HG03439 (cell line): ENCODE measurements around the gene GAL3ST3.
A peak's percentile ranks its signal among the peaks of the same experiment; 100 is the strongest.
"Not testable (repeated sequence)": the region's sequence is repeated elsewhere in the genome, so short reads cannot be mapped to it uniquely, and the experiment has no call there.

Experiments
- ATAC-seq: cut with Tn5 transposase; IDR thresholded peaks from one replicate; pipeline ENCODE4 v1.9.1; 2021; ENCODE audit warnings: mild to moderate bottlenecking, moderate library complexity; ENCODE audit not compliant: unreplicated experiment

GAL3ST3 gene, protein sequence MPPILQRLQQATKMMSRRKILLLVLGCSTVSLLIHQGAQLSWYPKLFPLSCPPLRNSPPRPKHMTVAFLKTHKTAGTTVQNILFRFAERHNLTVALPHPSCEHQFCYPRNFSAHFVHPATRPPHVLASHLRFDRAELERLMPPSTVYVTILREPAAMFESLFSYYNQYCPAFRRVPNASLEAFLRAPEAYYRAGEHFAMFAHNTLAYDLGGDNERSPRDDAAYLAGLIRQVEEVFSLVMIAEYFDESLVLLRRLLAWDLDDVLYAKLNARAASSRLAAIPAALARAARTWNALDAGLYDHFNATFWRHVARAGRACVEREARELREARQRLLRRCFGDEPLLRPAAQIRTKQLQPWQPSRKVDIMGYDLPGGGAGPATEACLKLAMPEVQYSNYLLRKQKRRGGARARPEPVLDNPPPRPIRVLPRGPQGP

GRCh38 chr11:66048547-66049323, at the start of gene GAL3ST3:
TSS of gene GAL3ST3 (minus strand) at chr11:66049161. CDS start at chr11:66045415, 3,746 bp downstream.
- no peak for ATAC-seq

- not testable (repeated sequence) for ATAC-seq
Measured at GRCh38 chr11:66092125-66092524, 43.2 kb upstream of the GAL3ST3 start.

GRCh38 chr11:66090288-66090687, 41.3 kb upstream of the GAL3ST3 start:
- no peak for ATAC-seq

DNA sequence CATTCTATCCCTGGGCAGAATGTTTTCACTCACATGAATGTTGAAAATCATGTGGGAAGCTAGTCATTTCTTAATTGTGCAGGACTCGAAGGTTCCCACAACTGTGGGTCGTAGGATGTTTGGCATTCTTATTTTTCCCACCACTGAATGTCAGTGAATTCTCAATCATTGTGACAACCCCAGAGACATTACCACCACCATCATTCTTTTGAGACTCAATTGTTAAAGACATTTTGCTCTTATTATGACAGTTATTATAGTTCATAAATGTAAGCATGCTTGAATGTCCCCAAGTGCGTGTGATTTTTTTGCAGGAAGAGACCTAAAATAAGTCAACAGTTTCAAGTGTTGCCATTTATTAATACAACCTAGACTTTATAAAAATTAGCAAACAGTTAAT, 40.1 kb upstream of the GAL3ST3 start:
- ATAC-seq: no peak

DNA sequence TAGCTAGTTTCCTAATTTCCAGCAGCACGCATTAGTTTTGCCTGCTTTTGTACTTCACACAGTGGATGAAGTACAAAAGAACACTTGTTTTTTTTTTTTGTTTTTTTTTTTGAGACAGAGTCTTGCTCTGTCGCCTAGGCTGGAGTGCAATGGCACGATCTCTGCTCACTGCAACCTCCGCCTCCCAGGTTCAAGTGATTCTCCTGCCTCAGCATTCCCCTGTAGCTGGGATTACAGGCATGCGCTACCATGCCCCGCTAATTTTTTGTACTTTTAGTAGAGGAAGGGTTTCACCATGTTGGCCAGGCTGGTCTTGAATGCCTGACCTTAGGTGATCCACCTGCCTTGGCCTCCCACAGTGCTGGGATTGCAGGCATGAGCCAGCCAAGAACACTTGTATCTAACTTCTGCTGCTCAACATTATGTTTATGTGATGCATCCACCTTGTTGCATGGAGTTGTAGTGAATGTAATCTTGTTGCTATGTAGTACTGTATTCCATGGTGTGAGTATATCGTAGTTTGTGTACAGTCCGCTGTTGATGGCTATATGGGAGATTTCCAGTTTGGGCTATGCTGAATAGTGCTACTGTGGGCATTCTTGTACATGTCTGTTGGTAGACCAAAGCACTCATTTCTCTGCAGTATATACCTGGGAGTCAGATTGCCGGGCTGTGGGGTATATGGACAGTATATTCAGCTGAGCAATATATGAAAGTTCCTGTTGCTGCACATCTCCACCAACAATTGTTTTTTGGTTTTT, 38.4 kb upstream of the GAL3ST3 start:
- ATAC-seq: no peak

DNA sequence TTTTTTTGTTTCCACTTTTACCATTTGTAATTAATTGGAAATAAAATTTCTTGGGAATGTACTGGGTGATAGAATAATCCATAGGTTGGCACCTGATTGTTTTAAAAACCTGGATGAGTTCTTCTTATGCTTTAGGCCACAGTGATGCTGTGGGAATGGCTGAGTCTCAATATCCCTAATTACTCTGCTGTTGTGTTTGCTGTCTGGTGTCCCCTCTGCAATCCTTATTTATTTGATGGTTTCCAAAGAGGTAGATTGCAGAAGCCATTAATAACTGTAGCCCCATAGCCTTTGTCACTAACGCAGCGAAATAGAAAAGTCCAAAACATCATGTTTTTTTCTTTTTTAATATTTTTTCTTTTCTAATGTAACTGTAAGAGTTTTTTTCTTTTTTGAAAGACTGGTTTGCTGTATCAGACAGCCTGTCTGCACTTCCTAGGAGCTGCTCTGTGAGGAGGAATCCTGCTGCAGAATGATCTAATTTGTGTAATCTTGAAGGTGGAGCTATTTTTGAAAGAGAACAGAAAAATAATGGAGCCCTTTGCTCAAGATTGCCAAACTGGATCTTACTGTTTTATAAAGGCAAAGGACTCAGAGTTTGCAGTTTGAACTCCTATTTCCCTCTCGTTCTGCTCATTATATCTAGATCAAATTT, 36.0 kb upstream of the GAL3ST3 start:
- ATAC-seq: no peak

- ATAC-seq: no peak
Measured at GRCh38 chr11:66083767-66084166, 34.8 kb upstream of the GAL3ST3 start.

GRCh38 chr11:66082946-66083698, 34.2 kb upstream of the GAL3ST3 start:
- no peak for ATAC-seq

DNA sequence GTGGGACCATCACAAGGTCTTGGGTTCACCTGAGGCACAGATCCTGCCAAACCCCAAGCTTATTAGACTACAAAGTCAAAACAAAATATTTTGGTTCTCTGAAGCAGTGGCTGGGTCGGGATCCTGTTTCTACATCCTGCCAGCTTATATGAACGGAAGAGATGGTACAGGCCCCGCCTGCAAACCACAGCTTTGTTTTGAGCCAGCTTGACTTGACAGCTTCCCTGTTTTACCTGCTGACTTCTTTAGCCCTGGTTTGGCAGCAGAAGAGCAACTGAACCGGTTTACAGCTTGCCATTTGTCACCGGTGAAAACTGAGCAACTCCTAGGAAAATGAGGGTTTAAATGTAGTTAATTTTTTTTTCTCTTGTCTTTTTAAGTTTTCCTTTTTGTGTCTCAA, 32.5 kb upstream of the GAL3ST3 start:
- no peak for ATAC-seq

- no peak for ATAC-seq
Measured at GRCh38 chr11:66080055-66080817, 31.3 kb upstream of the GAL3ST3 start.

DNA sequence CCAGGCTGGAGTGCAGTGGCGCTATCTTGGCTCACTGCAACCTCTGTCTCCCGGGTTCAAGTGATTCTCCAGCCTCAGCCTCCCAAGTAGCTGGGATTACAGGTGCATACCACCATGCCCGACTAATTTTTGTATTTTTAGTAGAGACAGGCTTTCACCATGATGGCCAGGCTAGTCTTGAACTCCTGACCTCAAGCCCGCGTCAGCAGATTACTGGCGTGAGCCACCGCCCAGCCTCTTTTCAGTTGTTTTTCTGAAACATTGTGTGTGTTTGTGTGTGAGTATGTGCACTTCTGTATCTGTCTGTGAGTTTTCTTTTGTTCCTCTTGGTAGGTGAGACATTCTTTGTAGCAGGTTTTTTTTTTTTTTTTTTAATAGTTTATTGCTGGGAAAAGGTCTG, 30.0 kb upstream of the GAL3ST3 start:
- not testable (repeated sequence) for ATAC-seq

DNA sequence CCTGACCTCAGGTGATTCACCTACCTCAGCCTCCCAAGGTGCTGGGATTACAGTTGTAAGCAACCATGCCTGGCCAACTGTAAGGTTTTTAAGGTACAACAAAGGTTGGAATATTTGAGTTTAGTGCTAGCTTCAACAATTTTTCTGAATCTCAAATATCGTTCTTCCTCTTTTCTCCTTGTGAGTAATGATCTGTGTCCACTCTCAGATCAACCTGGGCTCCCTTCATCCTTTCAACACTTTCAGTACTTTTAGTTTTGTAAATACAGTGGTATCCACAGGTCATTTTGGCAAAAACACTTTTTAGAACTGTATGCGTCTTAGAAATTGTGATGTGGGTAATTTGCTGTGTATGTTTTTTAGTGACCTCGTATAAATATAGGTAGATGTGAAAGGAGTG, 29.0 kb upstream of the GAL3ST3 start:
- ATAC-seq: no peak

DNA sequence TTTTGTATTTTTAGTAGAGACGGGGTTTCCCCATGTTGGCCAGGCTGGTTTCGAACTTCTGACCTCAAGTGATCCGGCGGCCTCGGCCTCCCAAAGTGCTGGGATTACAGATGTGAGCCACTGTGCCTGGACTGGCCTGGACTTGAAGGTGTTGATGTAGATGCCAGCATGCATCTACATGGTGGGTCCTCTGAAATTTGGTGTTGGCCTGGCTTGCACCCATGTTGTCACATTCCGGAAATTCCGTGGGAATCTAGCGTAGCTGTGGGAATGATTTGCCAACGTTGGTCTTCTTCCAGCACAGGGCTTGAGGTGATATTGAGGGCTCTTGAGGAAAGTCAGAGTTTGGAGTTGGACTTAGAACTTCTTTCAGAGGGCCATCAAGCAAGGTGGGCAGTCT, 27.6 kb upstream of the GAL3ST3 start:
- ATAC-seq: no peak

GRCh38 chr11:66075273-66075672, 26.3 kb upstream of the GAL3ST3 start:
- no peak for ATAC-seq

DNA sequence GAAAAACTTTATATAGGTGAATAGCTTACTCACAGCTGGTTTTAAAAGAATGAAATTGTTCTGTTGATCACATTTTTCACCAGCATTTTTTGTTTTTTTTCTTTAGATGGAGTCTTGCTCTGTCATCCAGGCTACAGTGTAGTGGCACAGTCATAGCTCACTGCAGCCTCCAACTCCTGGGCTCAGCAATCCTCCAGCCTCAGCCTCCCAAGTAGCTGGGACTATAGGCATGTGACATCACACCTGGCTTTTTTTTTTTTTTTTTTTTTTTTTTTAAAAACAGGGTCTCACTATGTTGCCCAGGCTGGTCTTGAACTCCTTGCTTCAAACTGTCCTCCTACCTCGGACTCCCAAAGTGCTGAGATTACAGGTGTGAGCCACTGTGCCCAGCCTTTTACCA, 24.7 kb upstream of the GAL3ST3 start:
- ATAC-seq: no peak

GRCh38 chr11:66072518-66072917, 23.6 kb upstream of the GAL3ST3 start:
- no peak for ATAC-seq

DNA sequence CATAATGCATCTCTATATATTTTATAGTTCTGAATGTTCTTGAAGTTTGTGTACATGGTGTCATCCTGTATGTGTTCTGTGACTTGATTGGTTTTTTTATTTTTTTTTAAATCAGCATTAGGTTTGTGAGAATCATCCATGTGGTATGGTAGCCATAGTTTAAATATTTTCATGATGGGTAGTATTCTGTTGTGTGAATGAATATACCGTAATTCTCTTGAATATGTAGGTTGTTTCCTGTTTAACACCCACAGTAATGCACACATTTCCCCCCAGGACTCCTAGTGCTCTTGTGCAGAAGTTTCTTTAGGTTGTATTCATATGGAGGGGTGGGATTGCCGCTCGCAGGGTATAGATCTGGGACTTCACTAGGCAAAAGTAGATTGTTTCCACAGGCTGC, 23.1 kb upstream of the GAL3ST3 start:
- ATAC-seq: no peak

GRCh38 chr11:66071381-66071801, 22.4 kb upstream of the GAL3ST3 start:
- no peak for ATAC-seq

DNA sequence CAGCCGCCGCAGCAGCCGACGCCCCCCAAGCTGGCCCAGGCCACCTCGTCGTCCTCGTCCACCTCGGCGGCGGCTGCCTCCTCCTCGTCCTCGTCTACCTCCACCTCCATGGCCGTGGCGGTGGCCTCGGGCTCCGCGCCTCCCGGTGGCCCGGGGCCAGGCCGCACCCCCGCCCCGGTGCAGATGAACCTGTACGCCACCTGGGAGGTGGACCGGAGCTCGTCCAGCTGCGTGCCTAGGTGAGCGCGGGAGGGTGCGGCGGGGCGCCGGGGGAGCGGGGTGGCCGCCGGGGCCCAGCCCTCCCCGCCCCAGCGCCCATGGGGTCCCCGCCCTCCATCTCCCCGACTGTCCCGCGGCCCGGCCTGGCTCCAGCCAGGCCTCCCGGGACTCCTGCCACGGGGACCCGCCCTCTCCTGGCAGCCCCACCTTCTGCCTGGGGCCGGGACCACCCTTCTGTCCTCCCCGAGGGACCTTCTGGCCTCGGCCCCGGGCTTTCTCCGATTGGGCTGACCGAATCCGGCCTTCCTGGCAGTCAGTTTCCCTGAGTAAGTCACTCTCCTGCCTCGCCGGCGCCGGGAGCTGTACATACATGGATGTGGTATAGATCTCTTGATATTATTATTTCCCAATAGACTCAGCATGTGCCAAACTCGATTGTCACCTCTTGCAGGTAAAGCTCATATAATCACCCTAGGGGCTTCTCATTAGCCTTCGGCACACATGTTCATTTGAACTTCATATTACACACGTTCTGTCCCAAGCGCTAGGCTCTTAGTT, 21.8 kb upstream of the GAL3ST3 start:
- peak; percentile 19 for ATAC-seq
